Stimulated activated CD4-positive, alpha-beta T cell treated with anti-CD3 and anti-CD28 coated beads, Interleukin-4, amount 100 ng/mL, for 4 hours (primary cell): ENCODE data around the gene THAP12.
A peak's percentile ranks its signal among the peaks of the same experiment; 100 is the strongest.

Experiments used
- DNase-seq, 2 experiments: peaks; one replicate each; pipeline ENCODE4 v3.0.0-alpha.2; 2020

The THAP12 gene

DNA sequence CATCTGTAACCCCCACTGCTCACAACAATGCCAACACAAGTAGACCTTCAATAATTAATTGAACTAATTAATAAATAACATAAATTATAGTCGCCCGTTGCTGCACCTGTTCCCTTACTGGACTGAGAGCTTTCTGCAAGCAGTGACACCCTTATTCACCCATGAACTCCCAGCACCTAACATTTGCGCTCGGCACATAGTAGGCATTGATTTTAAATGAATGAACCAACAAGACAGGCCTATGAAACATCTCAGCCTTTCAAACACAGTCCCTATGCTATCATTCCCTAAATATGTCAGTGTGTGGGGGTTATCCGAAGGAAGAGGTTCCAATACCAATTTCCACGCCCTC is 1.1 kb downstream of the THAP12 start:
- no peak for DNase-seq

- DNase-seq, result no peak
These were observed 4.0 kb downstream of the THAP12 start for GRCh38 chr11:76376746-76377558.

GRCh38 chr11:76371170-76371569 is 9.8 kb downstream of the THAP12 start:
- peak in 1 of 2 experiments; percentile 17 for DNase-seq

DNA sequence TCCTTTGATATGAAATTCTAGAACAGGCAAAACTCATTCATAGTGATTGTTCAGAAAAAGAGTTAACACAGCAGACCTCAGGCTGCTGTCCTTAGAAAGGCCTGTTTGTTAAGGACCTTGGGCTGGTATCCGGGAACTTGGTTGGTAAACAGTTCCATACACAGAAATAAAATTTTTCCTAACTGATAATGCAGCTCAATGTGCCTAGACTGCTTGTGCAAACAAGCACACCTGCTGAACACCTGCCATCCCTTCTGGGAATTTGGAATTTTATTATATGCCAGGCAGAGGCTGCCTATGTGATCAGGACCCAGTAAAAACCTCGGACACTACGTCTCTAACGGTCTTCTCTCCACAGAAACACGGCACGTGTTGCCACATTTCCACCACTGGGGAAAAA is 11.5 kb downstream of the THAP12 start:
- no peak for DNase-seq

- no peak for DNase-seq
These were observed 12.4 kb downstream of the THAP12 start for GRCh38 chr11:76368490-76368889.

DNA sequence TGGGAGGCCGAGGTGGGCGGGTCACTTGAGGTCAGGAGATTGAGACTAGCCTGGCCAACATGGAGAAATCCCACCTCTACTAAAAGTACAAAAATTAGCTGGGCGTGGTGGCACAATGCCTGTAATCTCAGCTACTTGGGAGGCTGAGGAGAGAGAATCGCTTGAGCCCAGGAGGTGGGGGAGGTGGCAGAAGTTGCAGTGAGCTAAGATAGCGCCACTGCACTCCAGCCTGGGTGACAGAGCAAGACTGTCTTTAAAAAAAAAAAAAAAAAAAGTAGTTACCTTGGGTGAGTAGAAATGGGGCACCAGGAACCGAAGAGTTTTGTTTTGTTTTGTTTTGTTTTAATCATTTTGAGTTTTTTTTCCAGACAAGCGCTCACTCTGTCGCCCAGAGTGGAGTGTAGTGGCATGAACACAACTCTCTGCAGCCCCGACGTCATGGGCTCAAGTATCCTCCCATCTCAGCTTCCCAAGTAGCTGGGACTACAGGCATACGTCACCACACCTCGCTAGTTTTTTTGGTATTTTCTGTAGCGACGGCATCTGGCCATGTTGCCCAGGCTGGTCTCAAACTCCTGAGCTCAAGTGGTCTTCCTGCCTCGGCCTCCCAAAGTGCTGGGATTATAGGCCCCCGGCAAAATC is 15.8 kb downstream of the THAP12 start:
- DNase-seq, result no peak

DNA sequence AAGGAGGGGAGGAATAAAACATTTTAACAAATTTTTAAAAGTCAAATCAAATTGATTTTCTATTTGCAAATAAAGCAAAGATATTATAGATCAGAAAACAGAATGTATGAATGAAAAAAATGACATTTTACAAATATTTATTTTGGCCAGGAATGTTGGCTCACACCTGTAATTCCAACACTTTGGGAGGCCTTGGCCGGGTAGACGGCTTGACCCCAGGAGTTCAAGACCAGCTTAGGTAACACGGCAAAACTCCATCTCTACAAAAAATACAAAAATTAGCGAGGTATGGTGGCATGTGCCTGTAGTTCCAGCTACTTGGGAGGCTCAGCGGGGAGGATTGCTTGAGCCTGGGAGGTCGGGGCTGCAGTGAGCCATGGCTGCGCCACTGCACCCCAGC is 18.2 kb downstream of the THAP12 start:
- no peak for DNase-seq

GRCh38 chr11:76361776-76362175 is 19.2 kb downstream of the THAP12 start:
- DNase-seq, result no peak

- DNase-seq, result no peak
These were observed 19.6 kb downstream of the THAP12 start for GRCh38 chr11:76361374-76361773.

DNA sequence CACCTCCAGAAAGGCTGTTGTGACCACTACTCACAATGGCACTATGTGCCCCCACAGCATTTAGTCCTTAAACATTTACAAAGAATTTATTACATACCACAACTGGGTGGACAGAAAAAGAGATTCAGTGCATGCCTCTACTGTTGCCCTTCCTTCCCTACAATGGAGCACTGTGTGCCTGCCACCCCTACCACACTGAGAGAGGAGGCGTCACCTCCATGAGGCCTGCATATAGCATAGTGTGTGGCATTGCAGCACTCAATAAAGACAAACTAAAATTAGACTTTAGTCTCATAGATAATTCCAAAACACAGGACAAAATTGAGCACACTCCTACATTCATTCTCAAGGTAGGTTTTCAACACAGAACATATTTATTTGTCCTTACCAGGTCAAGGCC is 25.8 kb downstream of the THAP12 start:
- DNase-seq, result no peak

DNA sequence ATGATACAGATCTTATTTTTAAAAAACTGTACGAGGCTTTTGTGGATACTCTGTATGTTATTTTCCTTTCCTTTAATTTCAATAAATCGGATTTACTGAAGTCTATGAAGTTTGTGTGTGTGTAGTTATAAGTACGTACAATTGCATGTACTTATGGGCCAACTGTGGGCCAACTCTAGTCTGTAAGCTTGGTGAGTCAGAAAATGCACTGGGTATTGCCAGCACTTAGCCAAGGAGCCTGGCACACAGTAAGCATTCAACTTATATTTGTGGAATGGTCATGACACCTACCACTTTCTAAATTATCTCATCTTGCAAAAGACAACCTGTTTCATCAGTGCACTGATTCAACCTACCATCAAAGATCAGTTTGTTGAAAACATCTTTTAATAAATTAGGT is 32.6 kb downstream of the THAP12 start:
- no peak for DNase-seq

- no peak for DNase-seq
These were observed 33.5 kb downstream of the THAP12 start for GRCh38 chr11:76347466-76347865.

DNA sequence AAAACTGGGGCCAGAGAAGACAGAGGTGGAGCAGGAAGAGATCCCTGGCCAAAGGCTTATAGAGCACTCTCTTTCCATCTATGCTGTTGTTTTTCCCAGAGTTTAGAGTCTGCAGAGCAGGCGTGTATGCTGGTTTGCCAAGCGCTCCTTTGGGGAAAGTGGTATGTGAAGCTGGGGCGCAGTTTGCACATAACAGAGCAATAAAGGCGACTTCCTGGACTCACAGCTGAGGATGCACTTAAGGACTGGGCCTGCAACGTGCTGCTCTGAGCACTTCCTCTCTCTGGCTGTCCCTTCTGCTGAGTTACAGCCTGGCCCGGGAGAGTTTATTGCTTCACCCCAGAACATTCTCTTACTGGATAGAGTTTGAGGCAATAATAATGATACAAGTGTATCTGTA is 41.7 kb downstream of the THAP12 start:
- no peak for DNase-seq

DNA sequence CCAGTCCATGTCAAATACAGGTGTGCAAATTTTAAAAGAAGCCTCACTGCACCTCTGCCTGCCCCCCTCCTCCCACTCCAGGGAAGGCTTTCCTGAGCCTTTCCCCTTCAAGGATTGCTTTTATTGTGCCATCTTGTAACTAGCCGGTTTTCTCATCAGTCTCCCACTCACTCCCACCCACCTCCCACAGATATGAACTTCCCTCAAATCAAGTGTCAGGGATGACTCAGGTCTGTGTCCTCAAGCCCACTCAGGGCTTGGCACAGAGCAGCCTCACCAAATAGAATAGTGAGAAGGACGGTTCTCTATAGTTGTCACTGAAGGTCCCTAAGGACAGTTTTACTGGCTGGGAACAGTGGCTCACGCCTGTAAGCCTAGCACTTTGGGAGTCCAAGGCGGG is 43.0 kb downstream of the THAP12 start:
- no peak for DNase-seq

DNA sequence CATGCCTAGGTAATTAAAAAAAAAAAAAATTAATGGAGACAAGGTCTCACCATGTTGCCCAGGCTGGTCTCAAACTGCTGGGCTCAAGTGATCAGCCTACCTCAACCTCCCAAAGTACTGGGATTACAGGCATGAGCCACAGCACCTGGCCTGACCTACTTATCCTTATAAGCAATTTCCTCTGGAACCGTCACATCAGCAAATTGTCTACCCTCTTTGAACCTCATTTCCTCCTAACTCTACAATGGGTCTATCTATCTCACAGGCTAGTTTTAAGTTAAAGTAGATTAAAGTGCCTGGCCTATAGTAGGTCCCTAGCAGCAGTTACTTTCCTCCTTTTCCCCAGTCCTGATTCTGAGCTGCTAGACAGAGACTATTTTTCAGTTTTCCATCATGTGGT is 43.5 kb downstream of the THAP12 start:
- DNase-seq, result no peak

DNA sequence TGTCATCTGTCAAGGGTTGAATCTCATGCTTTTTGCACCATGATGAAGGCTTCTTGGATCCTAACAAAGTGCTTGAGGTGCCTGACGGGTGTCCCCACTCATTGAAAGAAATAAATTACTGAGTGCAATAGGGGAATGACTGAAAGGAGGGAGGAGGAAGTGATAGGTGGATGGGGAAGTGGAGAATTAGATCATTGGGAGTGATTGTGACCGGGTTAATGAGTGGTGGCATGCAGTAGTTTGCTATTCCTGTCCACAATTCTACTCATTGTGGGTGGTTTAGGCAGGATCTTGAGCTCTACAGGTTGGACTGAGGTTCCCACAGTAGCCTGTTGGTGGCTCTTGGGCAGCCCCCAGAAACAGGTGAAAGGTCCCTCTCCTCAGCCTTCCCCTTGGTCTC is 44.3 kb downstream of the THAP12 start:
- DNase-seq, result no peak

- no peak for DNase-seq
These were observed 45.1 kb downstream of the THAP12 start for GRCh38 chr11:76335842-76336241.

- no peak for DNase-seq
These were observed 46.0 kb downstream of the THAP12 start for GRCh38 chr11:76334826-76335389.

DNA sequence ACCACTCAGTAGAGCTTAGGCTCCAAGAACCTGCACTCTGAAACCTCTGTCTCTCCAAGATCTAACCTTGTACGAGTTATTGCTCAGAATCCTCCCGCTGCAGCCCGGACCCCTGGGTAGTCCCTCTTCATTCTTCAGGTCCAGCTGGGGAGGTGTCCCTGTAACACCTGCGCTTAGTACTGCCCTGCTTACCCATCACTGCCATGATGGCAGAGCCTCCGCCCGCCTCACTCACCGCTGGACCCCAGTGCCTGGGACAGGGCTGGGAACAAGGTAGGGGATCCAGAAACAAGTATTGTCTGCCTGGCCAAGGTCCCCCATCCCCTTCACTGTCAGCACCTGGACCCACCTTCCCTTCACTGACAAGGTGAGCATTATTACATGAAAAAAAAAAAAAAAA is 50.3 kb downstream of the THAP12 start:
- DNase-seq, result no peak

- no peak for DNase-seq
These were observed 50.9 kb downstream of the THAP12 start for GRCh38 chr11:76329983-76330382.

DNA sequence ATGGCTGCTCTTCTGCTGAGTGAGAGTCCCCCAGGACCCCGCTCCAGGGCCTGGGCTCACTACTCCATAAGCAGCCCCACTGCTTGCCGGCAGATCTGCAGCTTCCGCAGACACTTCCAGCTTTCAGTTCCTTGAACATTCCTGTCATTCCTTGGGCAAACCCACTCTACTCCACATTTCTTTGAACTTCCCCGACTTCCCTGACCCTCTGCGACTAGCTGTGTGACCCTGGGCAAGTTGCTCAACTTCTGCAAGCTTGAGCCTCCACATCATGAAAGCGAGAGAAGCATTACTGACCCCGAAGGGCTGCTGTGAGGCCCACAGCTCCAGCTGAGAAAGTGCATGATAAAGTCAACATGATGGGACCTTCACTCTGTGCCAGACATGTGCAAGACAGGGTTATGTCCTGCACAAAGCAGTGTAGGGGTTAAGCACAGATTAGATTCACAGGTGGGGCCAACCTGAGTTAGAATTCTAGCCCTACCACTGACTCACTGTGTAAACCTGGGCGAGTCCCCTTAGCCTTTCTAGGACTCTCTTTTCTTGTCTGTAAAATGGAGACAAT is 51.8 kb downstream of the THAP12 start:
- no peak for DNase-seq

GRCh38 chr11:76327756-76328388 is 53.1 kb downstream of the THAP12 start:
- DNase-seq, result no peak

- DNase-seq, result no peak
These were observed 53.7 kb downstream of the THAP12 start for GRCh38 chr11:76327202-76327601.

GRCh38 chr11:76325185-76325584 is 55.7 kb downstream of the THAP12 start:
- no peak for DNase-seq
